Measurements from ENCODE around the gene EXOC6B.

Gene EXOC6B

DNA sequence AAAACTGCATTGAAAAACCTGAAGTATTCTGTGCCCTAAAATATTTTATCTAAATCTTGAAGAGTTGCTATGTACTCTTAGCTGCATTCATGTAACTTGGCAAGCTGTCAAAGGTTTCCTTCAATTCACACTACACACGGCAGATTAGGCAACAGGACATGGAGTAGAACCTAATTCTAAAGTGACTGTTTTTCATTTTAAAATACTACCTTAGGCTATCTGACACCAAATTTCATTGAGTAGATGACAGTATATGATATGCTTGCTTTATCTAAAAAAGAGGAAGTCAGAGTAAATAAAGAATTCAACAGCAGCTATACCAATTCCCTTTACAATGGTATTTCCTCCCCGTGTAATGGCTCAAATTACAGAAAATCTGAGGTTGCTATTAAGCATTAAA, 45.4 kb downstream of the EXOC6B start (continued):
- TF ChIP-seq, protein P1, sequence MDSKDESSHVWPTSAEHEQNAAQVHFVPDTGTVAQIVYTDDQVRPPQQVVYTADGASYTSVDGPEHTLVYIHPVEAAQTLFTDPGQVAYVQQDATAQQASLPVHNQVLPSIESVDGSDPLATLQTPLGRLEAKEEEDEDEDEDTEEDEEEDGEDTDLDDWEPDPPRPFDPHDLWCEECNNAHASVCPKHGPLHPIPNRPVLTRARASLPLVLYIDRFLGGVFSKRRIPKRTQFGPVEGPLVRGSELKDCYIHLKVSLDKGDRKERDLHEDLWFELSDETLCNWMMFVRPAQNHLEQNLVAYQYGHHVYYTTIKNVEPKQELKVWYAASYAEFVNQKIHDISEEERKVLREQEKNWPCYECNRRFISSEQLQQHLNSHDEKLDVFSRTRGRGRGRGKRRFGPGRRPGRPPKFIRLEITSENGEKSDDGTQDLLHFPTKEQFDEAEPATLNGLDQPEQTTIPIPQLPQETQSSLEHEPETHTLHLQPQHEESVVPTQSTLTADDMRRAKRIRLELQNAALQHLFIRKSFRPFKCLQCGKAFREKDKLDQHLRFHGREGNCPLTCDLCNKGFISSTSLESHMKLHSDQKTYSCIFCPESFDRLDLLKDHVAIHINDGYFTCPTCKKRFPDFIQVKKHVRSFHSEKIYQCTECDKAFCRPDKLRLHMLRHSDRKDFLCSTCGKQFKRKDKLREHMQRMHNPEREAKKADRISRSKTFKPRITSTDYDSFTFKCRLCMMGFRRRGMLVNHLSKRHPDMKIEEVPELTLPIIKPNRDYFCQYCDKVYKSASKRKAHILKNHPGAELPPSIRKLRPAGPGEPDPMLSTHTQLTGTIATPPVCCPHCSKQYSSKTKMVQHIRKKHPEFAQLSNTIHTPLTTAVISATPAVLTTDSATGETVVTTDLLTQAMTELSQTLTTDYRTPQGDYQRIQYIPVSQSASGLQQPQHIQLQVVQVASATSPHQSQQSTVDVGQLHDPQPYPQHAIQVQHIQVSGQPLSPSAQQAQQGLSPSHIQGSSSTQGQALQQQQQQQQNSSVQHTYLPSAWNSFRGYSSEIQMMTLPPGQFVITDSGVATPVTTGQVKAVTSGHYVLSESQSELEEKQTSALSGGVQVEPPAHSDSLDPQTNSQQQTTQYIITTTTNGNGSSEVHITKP (tag by site-specific recombination; IDR thresholded peaks at IDR 0.05), result peak; percentile 87
- TF ChIP-seq WT1 (tag by site-specific recombination; IDR thresholded peaks at IDR 0.05) (no peak), ZNF596 (tag by site-specific recombination; IDR thresholded peaks at IDR 0.05) (no peak), BCL11B (tag by site-specific recombination; IDR thresholded peaks at IDR 0.05; ENCODE audit: low read depth) (no peak)
- TF ChIP-seq, protein P2, sequence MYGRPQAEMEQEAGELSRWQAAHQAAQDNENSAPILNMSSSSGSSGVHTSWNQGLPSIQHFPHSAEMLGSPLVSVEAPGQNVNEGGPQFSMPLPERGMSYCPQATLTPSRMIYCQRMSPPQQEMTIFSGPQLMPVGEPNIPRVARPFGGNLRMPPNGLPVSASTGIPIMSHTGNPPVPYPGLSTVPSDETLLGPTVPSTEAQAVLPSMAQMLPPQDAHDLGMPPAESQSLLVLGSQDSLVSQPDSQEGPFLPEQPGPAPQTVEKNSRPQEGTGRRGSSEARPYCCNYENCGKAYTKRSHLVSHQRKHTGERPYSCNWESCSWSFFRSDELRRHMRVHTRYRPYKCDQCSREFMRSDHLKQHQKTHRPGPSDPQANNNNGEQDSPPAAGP (tag by site-specific recombination; IDR thresholded peaks at IDR 0.05), result no peak
- TF ChIP-seq, protein P3, sequence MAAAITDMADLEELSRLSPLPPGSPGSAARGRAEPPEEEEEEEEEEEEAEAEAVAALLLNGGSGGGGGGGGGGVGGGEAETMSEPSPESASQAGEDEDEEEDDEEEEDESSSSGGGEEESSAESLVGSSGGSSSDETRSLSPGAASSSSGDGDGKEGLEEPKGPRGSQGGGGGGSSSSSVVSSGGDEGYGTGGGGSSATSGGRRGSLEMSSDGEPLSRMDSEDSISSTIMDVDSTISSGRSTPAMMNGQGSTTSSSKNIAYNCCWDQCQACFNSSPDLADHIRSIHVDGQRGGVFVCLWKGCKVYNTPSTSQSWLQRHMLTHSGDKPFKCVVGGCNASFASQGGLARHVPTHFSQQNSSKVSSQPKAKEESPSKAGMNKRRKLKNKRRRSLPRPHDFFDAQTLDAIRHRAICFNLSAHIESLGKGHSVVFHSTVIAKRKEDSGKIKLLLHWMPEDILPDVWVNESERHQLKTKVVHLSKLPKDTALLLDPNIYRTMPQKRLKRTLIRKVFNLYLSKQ (tag by site-specific recombination; IDR thresholded peaks at IDR 0.05; ENCODE audit: borderline replicate concordance), result no peak

DNA sequence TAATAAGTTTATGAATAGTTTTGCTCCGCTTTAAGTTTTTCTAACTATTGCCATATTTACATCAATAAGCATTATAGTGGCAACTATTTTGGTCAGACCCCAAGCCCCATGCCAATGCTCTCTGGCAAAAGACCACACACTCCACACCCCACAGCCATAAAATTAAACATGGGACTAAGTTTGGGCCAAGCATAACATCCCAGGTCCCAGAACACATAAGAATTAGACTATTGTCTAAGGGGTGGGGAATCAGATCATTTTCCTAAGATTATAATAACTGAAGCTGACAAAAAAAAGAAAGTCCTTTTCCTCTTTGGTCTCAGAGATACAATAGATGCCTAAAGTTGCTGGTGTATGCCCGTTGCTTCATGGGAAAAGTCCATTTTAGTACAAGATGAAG, 46.3 kb downstream of the EXOC6B start:
- CTCF ChIA-PET, result interaction anchor here (0.7 to 2.1 kb wide), 5 partner anchors 13 to 85 kb away, joined by 3 to 10 read pairs (median 3); no protein-coding TSS in a partner anchor
- POLR2A ChIA-PET, result no interaction called here
- no peaks in the 10 kb centered on the region for H3K36me3 ChIP-seq (ENCODE audit: control insufficient read depth in 2 of 2, insufficient read depth in 1 of 2, low read length in 2 of 2)
- no peak overlapping the region for H3K27ac ChIP-seq (ENCODE audit: extremely low read depth, low read depth, low read length)
- no peaks in the 10 kb centered on the region for H3K9me3 ChIP-seq (ENCODE audit: control insufficient read depth, insufficient read depth, low read depth, low read length)
- H3K4me1 ChIP-seq (ENCODE audit: control insufficient read depth, insufficient read depth, low read length), result peaks cover 13% of the 10 kb centered on the region
- TF ChIP-seq ZNF548 (tag by site-specific recombination; IDR thresholded peaks at IDR 0.05) (no peak), ZNF266 (tag by site-specific recombination; IDR thresholded peaks at IDR 0.05; ENCODE audit: low read depth) (no peak), ZNF549 (tag by site-specific recombination; IDR thresholded peaks at IDR 0.05) (no peak), ZNF677 (tag by site-specific recombination; IDR thresholded peaks at IDR 0.05) (no peak), ZNF2 (tag by site-specific recombination; IDR thresholded peaks at IDR 0.05) (no peak)
- TF ChIP-seq, protein P4, sequence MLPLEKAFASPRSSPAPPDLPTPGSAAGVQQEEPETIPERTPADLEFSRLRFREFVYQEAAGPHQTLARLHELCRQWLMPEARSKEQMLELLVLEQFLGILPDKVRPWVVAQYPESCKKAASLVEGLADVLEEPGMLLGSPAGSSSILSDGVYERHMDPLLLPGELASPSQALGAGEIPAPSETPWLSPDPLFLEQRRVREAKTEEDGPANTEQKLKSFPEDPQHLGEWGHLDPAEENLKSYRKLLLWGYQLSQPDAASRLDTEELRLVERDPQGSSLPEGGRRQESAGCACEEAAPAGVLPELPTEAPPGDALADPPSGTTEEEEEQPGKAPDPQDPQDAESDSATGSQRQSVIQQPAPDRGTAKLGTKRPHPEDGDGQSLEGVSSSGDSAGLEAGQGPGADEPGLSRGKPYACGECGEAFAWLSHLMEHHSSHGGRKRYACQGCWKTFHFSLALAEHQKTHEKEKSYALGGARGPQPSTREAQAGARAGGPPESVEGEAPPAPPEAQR (tag by site-specific recombination; IDR thresholded peaks at IDR 0.05), result no peak
- TF ChIP-seq, protein P5, sequence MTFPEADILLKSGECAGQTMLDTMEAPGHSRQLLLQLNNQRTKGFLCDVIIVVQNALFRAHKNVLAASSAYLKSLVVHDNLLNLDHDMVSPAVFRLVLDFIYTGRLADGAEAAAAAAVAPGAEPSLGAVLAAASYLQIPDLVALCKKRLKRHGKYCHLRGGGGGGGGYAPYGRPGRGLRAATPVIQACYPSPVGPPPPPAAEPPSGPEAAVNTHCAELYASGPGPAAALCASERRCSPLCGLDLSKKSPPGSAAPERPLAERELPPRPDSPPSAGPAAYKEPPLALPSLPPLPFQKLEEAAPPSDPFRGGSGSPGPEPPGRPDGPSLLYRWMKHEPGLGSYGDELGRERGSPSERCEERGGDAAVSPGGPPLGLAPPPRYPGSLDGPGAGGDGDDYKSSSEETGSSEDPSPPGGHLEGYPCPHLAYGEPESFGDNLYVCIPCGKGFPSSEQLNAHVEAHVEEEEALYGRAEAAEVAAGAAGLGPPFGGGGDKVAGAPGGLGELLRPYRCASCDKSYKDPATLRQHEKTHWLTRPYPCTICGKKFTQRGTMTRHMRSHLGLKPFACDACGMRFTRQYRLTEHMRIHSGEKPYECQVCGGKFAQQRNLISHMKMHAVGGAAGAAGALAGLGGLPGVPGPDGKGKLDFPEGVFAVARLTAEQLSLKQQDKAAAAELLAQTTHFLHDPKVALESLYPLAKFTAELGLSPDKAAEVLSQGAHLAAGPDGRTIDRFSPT (tag by site-specific recombination; IDR thresholded peaks at IDR 0.05), result no peak
- TF ChIP-seq, protein P6, sequence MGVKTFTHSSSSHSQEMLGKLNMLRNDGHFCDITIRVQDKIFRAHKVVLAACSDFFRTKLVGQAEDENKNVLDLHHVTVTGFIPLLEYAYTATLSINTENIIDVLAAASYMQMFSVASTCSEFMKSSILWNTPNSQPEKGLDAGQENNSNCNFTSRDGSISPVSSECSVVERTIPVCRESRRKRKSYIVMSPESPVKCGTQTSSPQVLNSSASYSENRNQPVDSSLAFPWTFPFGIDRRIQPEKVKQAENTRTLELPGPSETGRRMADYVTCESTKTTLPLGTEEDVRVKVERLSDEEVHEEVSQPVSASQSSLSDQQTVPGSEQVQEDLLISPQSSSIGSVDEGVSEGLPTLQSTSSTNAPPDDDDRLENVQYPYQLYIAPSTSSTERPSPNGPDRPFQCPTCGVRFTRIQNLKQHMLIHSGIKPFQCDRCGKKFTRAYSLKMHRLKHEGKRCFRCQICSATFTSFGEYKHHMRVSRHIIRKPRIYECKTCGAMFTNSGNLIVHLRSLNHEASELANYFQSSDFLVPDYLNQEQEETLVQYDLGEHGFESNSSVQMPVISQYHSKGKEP (tag by site-specific recombination; IDR thresholded peaks at IDR 0.05), result no peak
- no peak overlapping the region for H3K4me3 ChIP-seq (ENCODE audit: low read depth, low read length)
